Measurements from ENCODE around the gene TM6SF1. TPM values are rescaled to one million over a fixed set of nuclear protein-coding genes. Genes with fewer than 3 reads are reported as not detected.

The TM6SF1 gene
- total and polyA plus RNA-seq, 2 experiments from 2014 or later = 1.3 to 1.8 TPM

GRCh38 chr15:83092309-83092976, 15.0 kb upstream of the TM6SF1 start:
- Histone ChIP-seq H3K36me3 (no peaks in the 10 kb centered on the region), H3K9me3 (ENCODE audit: low read depth) (no peaks in the 10 kb centered on the region), H3K4me3 (no peak overlapping the region), H3K27ac (peak overlapping the region; percentile 62), H3K4me1 (ENCODE audit: low read depth) (peaks cover 21% of the 10 kb centered on the region), H3K27me3 (peaks cover 27% of the 10 kb centered on the region)
- DNase-seq (ENCODE audit: low read depth in 1 of 2, low spot score in 1 of 2) = peak; percentile 57 to 82
- TF ChIP-seq CTCF (IDR thresholded peaks at IDR 0.05; ENCODE audit: low read depth, low read length) = no peak

- no peak for TF ChIP-seq CTCF (IDR thresholded peaks at IDR 0.05; ENCODE audit: low read depth, low read length)
These were observed 12.9 kb upstream of the TM6SF1 start for GRCh38 chr15:83094583-83094982.

GRCh38 chr15:83098079-83098478, 9.4 kb upstream of the TM6SF1 start:
- H3K27ac ChIP-seq = no peak overlapping the region
- no peak overlapping the region for H3K4me3 ChIP-seq
- H3K36me3 ChIP-seq = no peaks in the 10 kb centered on the region
- peaks cover 10% of the 10 kb centered on the region for H3K4me1 ChIP-seq (ENCODE audit: low read depth)
- no peak for TF ChIP-seq CTCF (IDR thresholded peaks at IDR 0.05; ENCODE audit: low read depth, low read length)
- H3K27me3 ChIP-seq = peaks cover 68% of the 10 kb centered on the region
- H3K9me3 ChIP-seq (ENCODE audit: low read depth) = no peaks in the 10 kb centered on the region
- DNase-seq (ENCODE audit: low read depth in 1 of 2, low spot score in 1 of 2) = no peak

More at GRCh38 chr15:83094583-83094982, 12.9 kb upstream of the TM6SF1 start:
- Histone ChIP-seq H3K9me3 (ENCODE audit: low read depth) (no peaks in the 10 kb centered on the region), H3K4me1 (ENCODE audit: low read depth) (peaks cover 21% of the 10 kb centered on the region), H3K27me3 (peaks cover 39% of the 10 kb centered on the region), H3K27ac (no peak overlapping the region), H3K4me3 (no peak overlapping the region), H3K36me3 (no peaks in the 10 kb centered on the region)
- DNase-seq (ENCODE audit: low read depth in 1 of 2, low spot score in 1 of 2) = peak in 1 of 2 donors; percentile 57

- Histone ChIP-seq H3K27ac (no peak overlapping the region), H3K27me3 (peaks cover 68% of the 10 kb centered on the region), H3K9me3 (ENCODE audit: low read depth) (no peaks in the 10 kb centered on the region), H3K4me1 (ENCODE audit: low read depth) (peaks cover 7% of the 10 kb centered on the region), H3K4me3 (no peak overlapping the region), H3K36me3 (no peaks in the 10 kb centered on the region)
- no peak for DNase-seq (ENCODE audit: low read depth in 1 of 2, low spot score in 1 of 2)
- TF ChIP-seq CTCF (IDR thresholded peaks at IDR 0.05; ENCODE audit: low read depth, low read length) = no peak
These were observed 8.2 kb upstream of the TM6SF1 start for GRCh38 chr15:83099290-83099689.

- Histone ChIP-seq H3K4me1 (ENCODE audit: low read depth) (no peaks in the 10 kb centered on the region), H3K27ac (no peak overlapping the region), H3K4me3 (no peak overlapping the region), H3K9me3 (ENCODE audit: low read depth) (no peaks in the 10 kb centered on the region), H3K36me3 (no peaks in the 10 kb centered on the region), H3K27me3 (peaks cover 73% of the 10 kb centered on the region)
- no peak for DNase-seq (ENCODE audit: low read depth in 1 of 2, low spot score in 1 of 2)
- no peak for TF ChIP-seq CTCF (IDR thresholded peaks at IDR 0.05; ENCODE audit: low read depth, low read length)
These were observed 7.3 kb upstream of the TM6SF1 start for GRCh38 chr15:83100097-83100646.

Measured in cardiac muscle cell (in vitro differentiated cells and primary cell).